IPS DF 6.9 (cell line): ENCODE measurements around the gene FBXO41.

Experiments
- DNase-seq: peaks from one replicate; pipeline ENCODE4 v3.0.0-alpha.2; 2013; ENCODE audit warnings: low read depth, low spot score
- H3K27ac ChIP-seq: one replicate; pipeline ENCODE4 v1.5.1; 2013; ENCODE audit warnings: low read length, control low read depth
- H3K27me3 ChIP-seq: 2 replicates; pipeline ENCODE4 v1.6.1; 2013; ENCODE audit warnings: mild to moderate bottlenecking, low read length; ENCODE audit not compliant: control insufficient read depth, insufficient read depth
- H3K36me3 ChIP-seq: 2 replicates; pipeline ENCODE4 v1.6.1; 2013; ENCODE audit warnings: low read length; ENCODE audit not compliant: control insufficient read depth, insufficient read depth
- H3K4me1 ChIP-seq: 2 replicates; pipeline ENCODE4 v1.6.1; 2013; ENCODE audit warnings: low read length; ENCODE audit not compliant: control insufficient read depth, insufficient read depth
- H3K4me3 ChIP-seq: 2 replicates; pipeline ENCODE4 v1.5.1; 2013; ENCODE audit warnings: mild to moderate bottlenecking, low read length
- H3K9me3 ChIP-seq: 2 replicates; pipeline ENCODE4 v1.6.1; 2013; ENCODE audit warnings: low read length, inconsistent platforms; ENCODE audit not compliant: control insufficient read depth, insufficient read depth
- WGBS: extraction: QIAGEN DNeasy Blood & Tissue Kit; methylation state at CpG from one replicate; pipeline ENCODE4 v1.1.7; 2013; ENCODE audit warnings: mixed read lengths, missing lambda C conversion rate; ENCODE audit not compliant: insufficient read length, insufficient coverage; 5-methylcytosine and 5-hydroxymethylcytosine counted together

The FBXO41 gene

GRCh38 chr2:73289304-73289703, 5.0 kb upstream of the FBXO41 start:
- Histone ChIP-seq H3K4me3 (no peak overlapping the region), H3K4me1 (peaks cover 7% of the 10 kb centered on the region; the same call in 1 of the 2 replicates), H3K27ac (no peak overlapping the region), H3K27me3 (peaks cover 25% of the 10 kb centered on the region), H3K9me3 (no peaks in the 10 kb centered on the region), H3K36me3 (no peaks in the 10 kb centered on the region)
- no peak for DNase-seq

GRCh38 chr2:73286134-73286655, 1.9 kb upstream of the FBXO41 start:
- H3K27ac ChIP-seq = no peak overlapping the region

GRCh38 chr2:73285159-73285739, 971 bp upstream of the FBXO41 start:
- Histone ChIP-seq H3K27me3 (no peaks in the 10 kb centered on the region; the same call in 1 of the 2 replicates), H3K27ac (no peak overlapping the region), H3K36me3 (no peaks in the 10 kb centered on the region), H3K4me1 (peaks cover 8% of the 10 kb centered on the region; the same call in 1 of the 2 replicates), H3K4me3 (no peak overlapping the region; the same call in 1 of the 2 replicates), H3K9me3 (no peaks in the 10 kb centered on the region)
- no peak for DNase-seq
- no CpG with 5 or more reads among the region's 5 CpGs for whole genome bisulfite sequencing

More at GRCh38 chr2:73286134-73286655, 1.9 kb upstream of the FBXO41 start:
- H3K36me3 ChIP-seq = no peaks in the 10 kb centered on the region
- peaks cover 6% of the 10 kb centered on the region; the same call in 1 of the 2 replicates for H3K27me3 ChIP-seq
- no peak overlapping the region for H3K4me3 ChIP-seq
- H3K9me3 ChIP-seq = no peaks in the 10 kb centered on the region
- DNase-seq = no peak
- no CpG with 5 or more reads among the region's 3 CpGs for WGBS
- peaks cover 10% of the 10 kb centered on the region; the same call in 1 of the 2 replicates for H3K4me1 ChIP-seq

- Histone ChIP-seq H3K4me1 (peaks cover 8% of the 10 kb centered on the region; the same call in 1 of the 2 replicates), H3K27me3 (no peaks in the 10 kb centered on the region), H3K4me3 (peak overlapping the region; percentile 81), H3K36me3 (no peaks in the 10 kb centered on the region), H3K9me3 (no peaks in the 10 kb centered on the region), H3K27ac (no peak overlapping the region)
- WGBS = no CpG with 5 or more reads among the region's 43 CpGs
- no peak for DNase-seq
Measured at GRCh38 chr2:73283545-73284295, 558 bp downstream of the FBXO41 start.

GRCh38 chr2:73282924-73283544, 1.2 kb downstream of the FBXO41 start:
- H3K4me3 ChIP-seq = peak overlapping the region; percentile 81; the same call in 1 of the 2 replicates
- H3K27me3 ChIP-seq = no peaks in the 10 kb centered on the region
- no peaks in the 10 kb centered on the region for H3K9me3 ChIP-seq
- DNase-seq = no peak
- H3K27ac ChIP-seq = no peak overlapping the region
- H3K36me3 ChIP-seq = no peaks in the 10 kb centered on the region
- WGBS = no CpG with 5 or more reads among the region's 5 CpGs
- peaks cover 8% of the 10 kb centered on the region; the same call in 1 of the 2 replicates for H3K4me1 ChIP-seq

GRCh38 chr2:73281244-73281643, 3.0 kb downstream of the FBXO41 start:
- Histone ChIP-seq H3K36me3 (no peaks in the 10 kb centered on the region), H3K4me1 (peaks cover 8% of the 10 kb centered on the region; the same call in 1 of the 2 replicates), H3K27me3 (no peaks in the 10 kb centered on the region), H3K9me3 (no peaks in the 10 kb centered on the region), H3K27ac (no peak overlapping the region), H3K4me3 (no peak overlapping the region)
- no peak for DNase-seq

- peaks cover 4% of the 10 kb centered on the region; the same call in 1 of the 2 replicates for H3K4me1 ChIP-seq
- no peaks in the 10 kb centered on the region for H3K9me3 ChIP-seq
- WGBS = no CpG with 5 or more reads among the region's 9 CpGs
- H3K27ac ChIP-seq = no peak overlapping the region
- no peak for DNase-seq
- no peaks in the 10 kb centered on the region for H3K27me3 ChIP-seq
- H3K36me3 ChIP-seq = no peaks in the 10 kb centered on the region
- no peak overlapping the region for H3K4me3 ChIP-seq
Measured at GRCh38 chr2:73279852-73280251, 4.4 kb downstream of the FBXO41 start.

- Histone ChIP-seq H3K4me3 (no peak overlapping the region), H3K27me3 (peaks cover 2% of the 10 kb centered on the region; the same call in 1 of the 2 replicates), H3K9me3 (no peaks in the 10 kb centered on the region), H3K27ac (no peak overlapping the region), H3K36me3 (no peaks in the 10 kb centered on the region), H3K4me1 (peaks cover 2% of the 10 kb centered on the region)
- WGBS = no CpG with 5 or more reads among the region's 1 CpG
- no peak for DNase-seq
Measured at GRCh38 chr2:73272270-73272669, 12.0 kb downstream of the FBXO41 start.

GRCh38 chr2:73269686-73270465, 14.4 kb downstream of the FBXO41 start:
- H3K4me3 ChIP-seq = peak overlapping the region; percentile 28; the same call in 1 of the 2 replicates
- no peaks in the 10 kb centered on the region for H3K9me3 ChIP-seq
- no peak overlapping the region for H3K27ac ChIP-seq
- DNase-seq = no peak
- WGBS = no CpG with 5 or more reads among the region's 22 CpGs
- H3K4me1 ChIP-seq = peaks cover 2% of the 10 kb centered on the region
- no peaks in the 10 kb centered on the region for H3K36me3 ChIP-seq
- H3K27me3 ChIP-seq = peaks cover 2% of the 10 kb centered on the region; the same call in 1 of the 2 replicates
